DMS114 treated with DMSO at 0.1 percent for 48 hours (cell line): ENCODE data around the gene ENKUR.
"Not testable (repeated sequence)": the region's sequence is repeated elsewhere in the genome, so short reads cannot be mapped to it uniquely, and the experiment has no call there.

ENCODE experiments used
- DNase-seq: peaks from one replicate; lab custom pipeline; 2025; ENCODE audit not compliant: unreplicated experiment; lab: John Stamatoyannopoulos, UW

The ENKUR gene

DNA sequence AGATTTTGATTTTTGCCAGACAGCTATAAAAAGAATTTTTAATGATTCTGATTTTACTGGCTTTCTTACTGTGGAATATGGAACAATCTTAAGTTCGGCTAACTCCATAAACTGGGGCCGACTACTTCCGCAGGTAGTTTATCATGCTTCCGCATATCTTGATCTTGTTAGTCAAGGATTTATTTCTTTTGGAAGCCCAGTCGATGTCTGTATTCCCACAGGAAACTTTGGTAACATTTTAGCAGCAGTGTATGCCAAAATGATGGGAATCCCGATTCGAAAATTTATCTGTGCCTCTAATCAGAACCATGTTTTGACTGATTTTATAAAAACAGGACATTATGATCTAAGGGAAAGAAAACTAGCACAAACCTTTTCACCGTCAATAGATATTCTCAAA, 8.6 kb upstream of the ENKUR start:
- DNase-seq, result no peak

DNA sequence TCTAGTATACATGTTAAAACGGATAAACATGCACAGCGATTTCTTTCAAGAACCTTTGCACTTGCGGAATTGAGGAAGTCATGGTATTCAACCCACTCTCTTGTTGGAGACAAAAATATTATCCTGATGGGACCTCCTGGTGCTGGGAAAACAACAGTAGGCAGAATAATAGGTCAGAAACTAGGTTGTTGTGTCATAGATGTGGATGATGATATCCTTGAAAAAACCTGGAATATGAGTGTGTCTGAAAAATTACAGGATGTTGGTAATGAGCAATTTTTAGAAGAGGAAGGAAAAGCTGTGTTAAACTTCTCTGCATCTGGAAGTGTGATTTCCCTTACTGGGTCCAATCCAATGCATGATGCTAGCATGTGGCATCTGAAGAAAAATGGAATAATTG, 7.3 kb upstream of the ENKUR start:
- DNase-seq, result no peak

DNA sequence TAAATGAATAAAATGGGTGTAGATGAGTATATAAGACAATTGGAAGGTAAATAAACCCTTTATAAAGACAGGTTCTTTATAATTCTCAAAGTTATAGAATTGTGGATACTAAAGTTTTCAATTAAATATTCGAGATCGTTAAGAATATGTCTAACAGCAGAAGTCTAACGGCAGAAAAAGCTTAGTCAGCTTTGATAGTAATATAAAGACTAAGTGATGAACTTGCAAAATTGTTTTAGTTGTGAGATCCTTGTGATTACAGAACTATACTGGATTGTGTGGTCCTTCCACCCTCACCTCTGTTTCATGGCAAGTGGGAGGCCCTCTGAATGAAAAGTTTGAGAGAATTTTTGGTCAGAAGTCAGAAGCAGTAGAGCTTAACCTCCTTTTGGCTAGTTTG, 2.7 kb upstream of the ENKUR start:
- no peak for DNase-seq

DNA sequence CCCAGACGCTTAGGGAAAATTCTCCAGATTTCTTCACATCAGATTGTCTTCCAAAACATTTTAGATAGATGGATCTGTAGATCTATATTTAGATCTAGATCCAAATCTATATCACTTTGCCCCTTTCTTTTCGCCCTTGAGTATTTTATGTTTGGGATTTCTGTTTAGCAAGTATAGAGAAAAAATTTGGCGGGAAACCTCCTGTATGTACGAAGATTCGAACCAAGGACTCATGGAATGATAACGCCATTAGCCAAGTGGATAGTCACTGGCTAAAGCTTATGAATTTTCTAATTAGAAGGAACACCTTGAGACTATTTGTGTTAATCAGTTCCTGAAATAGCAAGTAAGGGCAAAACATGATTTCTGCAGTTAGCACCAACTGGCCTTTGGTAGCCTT, 1.7 kb upstream of the ENKUR start:
- no peak for DNase-seq

DNA sequence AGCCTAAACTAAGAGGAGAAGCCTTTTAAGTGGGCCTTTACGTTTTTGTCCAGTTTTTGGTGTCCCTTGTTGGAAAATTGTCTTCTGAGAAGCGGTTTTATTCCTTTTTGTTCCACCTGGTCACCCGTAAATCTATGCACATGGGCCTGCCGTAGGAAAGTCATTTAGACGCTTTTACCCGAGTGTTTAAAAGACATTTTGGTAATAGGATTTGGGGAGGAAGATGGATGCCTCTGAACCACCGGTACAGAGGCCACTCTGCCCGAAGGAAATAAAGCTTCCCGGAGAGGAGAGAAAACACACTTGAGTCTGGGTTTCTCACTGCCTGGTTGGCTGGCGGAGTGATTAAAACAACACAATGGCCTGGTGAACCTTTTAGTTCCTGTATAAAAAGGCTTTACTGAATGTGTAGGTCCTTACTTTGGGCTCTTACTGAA, 1.2 kb upstream of the ENKUR start:
- peak; percentile 78 for DNase-seq

DNA sequence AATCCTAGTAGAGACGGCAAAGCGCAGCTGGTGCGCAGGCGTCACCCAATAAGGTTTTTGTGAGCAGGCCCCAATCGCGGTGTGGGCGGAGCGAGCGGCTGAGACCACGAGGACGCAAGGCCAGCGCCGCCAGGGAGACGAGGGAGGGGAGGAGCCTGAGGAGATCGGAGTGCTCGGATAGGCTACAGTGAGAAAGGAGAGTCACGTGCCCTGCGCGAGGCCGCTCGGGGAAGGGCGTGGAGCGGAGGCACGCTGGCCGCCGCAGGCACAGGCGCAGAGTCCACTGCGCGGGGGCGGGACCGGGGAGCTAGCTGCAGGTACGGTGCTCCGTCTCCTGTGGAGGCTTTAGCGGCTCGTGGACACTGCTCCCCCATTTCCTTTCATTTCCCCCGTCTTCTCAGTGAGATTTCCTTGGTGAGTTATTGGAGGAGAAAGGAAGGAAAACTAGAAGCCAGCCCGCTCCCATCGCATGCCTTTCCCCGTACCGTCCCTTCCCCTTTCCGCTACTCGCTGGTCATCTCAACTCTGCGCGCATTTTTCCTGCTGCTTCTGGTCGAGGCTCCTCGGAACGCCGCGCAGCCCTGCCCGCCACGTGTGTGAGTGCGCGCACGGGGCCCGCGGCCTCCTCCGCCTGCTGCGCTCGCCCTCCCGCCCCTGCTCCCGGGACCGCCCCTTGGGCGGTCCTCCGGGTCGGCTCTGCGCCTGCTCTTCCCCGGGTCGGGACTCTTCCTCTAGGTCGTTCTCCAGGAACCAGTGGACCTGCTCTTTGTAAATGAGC, 607 bp upstream of the ENKUR start, which contains the start of gene THNSL1:
Gene THNSL1 (plus strand): TSS at position 237 of the 778 bp plus-strand sequence. CDS start 6,612 bp downstream, outside the sequence.
- peak; percentile 99 for DNase-seq

DNA sequence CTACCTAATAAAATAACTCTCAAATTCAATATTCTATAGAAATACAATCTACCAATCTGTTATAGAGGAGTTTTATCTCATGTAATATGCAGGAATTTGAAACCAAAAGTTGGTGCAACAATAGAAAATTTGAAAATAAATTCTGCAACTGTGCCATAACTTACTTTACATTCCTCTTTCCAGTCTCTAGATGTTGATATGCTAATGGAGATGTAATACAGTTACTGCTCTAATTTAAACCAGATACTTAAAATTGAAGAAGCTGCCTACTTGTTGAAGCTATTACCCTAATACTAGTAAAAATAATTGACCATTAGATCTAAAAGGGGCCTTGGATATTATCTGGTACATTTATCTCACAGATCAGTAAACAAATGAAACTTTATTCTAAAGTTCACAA, 1.4 kb downstream of the ENKUR start:
- no peak for DNase-seq

DNA sequence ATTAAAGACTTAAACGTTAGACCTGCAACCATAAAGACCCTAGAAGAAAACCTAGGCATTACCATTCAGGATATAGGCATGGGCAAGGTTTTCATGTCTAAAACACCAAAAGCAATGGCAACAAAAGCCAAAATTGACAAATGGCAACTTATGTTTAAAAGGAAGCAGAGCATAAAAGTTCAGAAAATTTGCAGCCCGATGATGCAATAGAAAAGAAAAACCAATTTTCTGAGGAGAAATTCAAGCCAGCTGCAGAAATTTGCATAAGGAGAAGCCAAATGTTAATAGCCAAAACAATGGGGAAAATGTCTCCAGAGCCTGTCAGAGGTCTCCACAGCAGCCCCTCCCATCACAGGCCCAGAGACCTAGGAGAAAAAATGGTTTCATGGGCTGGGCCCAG, 4.4 kb downstream of the ENKUR start:
- not testable (repeated sequence) for DNase-seq

DNA sequence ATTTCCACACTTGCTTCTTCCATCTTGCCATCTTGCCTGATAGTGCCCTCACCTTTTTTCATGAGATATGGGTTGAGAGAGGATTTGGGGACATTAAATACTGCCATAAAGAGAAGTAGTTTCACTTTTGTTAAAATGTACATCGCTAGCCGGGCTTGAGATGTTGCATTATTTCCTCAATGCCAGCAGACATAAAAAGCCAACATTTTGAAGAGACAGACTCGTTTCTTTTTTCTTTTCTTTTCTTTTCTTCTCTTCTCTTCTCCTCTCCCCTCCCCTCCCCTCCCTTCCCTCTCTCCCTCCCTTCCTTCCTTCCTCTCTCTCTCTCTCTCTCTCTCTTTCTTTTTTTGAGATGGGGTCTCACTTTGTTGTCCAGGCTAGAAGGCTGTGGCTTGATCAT, 17.9 kb downstream of the ENKUR start:
- DNase-seq, result no peak

DNA sequence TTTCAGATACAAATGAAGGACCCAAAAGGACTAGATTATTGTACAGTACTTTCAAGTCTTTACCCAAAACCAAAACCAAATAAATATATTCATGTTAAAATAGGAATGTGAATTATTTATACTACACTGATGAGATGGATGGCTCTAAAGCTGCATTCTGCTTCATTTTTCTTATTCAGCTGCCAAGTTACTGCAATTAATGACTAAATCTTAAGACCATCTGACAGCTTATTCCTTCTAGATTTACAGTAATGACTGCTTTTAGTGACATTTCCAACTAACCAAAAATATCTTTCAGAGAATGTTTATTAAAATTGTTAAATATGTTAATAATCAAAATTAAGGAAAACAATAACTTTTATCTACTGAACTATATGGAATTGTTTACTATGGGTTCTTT, 20.9 kb downstream of the ENKUR start:
- DNase-seq, result no peak

DNA sequence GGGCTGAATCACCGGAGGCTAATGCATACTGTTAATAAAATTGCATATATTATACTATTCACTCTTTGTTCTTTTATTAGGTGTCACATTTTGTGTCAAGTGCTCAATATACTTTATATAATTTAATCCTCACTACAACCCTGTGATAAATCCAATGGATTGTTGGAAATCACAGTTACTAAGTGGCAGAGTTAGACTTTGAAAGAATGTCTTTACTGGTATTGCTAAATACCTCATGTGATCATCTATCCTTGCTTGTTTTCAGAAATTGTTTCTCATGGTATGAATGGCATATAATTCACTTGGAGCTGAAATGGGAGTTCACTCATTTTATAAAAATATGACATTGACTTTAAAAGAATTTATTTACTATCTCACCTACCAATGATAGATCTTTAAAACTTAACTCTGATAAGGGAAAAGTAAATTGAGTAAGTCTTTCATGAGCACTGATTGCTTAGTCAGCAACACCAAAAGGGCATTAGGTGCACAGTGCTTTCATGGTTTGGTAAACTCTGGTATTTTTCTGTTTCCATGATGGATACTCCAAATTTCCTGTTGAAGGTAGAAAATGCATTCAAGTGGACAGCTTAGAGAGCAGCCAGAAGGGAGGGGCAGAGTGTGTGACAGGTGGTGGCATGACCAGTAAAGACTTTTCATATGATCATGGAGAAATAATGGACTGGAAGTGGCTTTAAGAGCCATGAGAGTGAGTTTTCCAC, 22.6 kb downstream of the ENKUR start:
- DNase-seq, result no peak

DNA sequence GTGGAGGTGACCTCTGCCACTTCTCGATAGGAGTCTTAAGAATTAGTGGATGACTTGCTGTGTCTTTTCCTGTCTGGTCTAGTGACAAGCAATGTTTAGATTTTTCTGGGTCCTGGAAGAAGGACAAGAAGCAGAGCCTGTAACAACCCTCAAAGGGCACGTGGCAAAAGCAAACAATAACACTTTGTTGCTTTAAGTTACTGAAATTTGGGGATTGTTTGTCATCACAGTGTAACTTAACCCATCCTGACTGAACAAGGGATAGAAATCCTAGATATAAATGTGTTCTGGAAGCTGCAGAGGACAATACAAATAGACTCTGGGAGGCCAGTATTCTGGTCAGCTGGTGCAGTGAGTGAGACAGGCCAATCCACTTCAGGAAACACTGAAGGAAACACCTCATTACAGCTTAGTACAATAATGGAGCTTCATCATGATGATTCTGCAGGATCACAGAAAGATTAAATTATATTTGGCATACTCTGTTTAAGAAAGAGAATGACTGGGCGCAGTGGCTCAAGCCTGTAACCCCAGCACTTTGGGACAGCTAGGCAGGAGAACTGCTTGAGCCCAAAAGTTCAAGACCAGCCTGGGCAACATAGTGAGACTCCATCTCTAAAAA, 23.3 kb downstream of the ENKUR start:
- no peak for DNase-seq

DNA sequence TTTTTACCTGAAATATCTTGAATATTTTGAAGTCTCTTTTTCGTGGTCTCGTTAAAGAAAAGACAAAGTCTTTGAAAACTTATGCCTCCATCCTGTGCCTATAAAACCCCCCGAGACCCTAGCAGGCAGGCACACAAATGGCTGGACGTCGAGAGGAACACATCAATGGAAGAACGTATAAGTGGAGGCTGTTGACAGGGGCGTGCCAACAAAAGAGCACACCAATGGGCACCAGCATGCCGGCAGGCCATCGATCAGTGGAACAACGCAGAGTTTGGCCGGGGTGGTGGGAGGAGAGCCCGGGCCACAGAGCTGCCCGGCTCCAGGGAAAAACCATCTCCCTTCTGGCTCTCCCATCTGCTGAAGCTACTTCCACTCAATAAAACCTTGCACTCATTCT, 24.7 kb downstream of the ENKUR start:
- no peak for DNase-seq

DNA sequence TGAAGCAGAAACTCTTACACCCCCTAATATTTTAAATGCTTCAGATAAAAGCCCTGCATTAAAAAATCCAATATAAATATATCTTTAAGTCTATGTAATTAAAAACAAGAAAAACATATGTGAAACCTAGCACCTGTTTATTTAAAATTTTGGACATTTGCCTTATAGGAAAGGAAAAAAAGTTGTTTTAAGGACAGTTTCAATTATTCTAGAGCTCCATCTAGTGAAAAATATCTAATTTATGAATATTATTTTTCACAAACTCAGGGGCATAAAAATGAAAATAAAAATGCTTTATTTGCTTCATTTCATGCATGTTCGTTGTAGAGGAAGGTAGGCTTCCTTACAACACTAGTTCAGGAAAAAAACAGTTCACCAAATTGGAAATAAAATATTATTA, 26.1 kb downstream of the ENKUR start:
- no peak for DNase-seq

DNA sequence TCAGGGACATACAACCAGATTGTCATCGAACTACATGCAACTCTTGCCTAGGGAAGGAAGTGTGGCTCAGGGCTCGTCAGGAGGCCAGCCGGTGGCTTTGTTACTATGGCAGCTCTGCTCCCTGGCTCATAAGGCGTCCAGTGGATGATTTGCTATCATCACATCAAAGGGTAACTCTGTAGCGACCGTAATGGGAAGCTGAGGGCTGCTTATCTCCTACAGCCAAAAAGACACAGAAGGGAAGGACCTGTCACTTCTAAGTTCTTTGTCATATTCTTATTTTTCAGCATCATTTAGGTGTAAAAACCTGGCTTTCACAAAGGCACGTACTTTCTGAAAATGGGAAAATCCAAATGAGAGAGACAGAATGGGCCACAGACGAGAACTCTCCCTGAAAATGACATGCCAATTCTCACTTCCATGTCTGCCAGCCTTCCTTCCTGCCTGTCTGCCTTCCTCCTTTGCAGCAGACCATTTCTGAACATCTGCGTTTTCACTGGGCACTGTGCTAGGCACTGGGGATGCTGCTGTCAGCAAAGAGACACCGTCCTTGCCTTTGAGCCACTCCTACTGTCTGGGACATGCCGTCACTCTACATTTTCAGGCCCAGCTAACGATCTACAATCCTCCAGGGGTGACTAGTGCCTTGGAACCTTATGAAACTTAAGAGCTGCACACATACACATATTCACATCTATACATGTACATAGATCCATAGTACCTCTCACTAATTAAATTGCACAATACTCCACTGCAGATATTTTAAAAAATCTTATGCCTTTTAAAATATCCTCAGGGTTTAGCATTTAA, 26.9 kb downstream of the ENKUR start:
- no peak for DNase-seq

DNA sequence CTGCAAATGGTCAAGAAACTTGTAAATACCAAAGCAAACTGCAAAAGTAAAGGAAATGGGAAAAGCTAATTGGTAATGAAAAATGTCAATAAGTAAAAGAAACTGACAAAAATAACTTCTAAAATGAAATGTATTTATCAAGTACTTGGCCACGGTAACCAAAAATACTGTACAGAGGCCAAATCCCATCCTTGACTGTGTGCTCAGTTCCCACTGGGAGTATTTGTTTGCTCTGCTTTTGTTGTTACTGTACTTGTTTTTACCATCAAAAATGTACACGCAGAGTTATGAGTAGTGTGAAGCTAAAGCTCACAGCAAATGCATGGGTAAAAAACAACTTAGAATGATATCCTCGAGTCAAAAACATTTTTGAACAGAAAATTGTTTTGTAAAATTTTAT, 31.1 kb downstream of the ENKUR start:
- DNase-seq, result no peak

DNA sequence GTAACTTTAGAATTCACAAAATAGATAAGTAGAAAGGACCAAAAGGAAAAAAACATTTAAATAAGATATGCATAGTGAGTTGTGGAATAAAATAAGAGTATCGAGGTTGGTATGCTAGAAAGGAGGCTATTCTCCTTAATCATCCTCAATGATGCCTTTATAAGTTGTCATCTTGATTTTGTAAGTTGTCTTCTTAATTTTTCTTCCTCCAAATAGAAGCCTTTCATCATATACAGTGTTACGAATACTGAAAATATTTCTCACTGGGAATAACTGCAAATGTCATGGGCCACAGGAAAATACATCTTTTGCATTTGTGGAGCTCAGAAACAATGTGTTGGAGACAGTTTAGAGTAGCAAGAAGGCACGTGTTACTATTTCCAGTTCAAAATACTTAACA, 32.0 kb downstream of the ENKUR start:
- no peak for DNase-seq

DNA sequence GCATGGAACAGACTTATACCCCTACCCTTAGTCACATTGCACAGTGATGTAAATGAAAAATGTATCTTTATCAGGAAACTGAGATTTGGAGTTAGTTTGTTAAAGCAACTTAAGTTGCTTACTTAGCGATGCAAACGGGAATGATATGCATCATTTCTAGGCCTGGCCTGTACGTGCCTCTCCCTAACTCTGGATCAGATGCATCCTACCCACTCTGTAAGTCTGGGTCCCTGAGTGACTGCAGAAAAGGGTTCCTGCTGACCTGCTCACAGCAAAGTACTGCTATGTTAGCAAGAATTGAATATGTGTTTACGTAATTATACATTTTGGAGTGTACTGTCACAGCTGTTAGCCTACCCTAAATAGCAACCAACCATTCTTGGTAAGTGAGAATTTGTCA, 32.8 kb downstream of the ENKUR start:
- DNase-seq, result no peak

DNA sequence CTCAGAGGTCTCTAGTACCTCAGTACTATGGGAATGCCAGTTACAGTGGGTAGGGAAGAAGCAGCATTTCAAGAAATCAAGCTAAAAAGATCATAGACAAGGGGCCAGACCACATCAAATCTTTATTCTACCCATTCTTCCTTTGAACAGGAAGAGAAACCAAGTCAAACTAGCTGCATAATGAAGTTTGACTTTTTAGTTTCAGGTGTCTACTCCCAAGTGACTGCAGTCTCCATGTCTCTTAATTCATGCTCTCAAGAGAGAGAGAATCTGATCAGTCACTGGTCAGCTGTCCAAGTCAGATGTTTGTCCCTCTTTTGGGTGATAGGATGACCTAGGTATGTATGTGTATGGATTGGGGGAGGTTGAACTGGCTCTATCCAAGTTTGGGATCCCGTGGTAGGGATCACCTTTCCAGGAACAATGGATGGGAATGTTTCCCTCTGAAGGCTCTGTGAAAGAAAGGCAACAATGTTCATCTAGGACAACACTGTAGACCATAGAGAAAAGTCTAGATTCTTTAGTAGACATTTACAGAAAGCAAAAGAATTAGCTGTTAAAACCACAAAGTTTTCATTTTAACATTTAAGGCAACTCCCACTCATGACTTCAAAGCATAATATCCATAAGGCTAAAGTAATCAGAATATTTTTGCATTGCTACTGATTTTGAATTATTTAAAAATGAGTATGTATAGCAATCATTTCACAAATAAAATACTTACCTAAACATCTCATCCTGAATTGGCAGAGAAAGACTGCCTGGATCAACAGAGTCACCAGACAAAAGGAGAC, 33.4 kb downstream of the ENKUR start:
- DNase-seq, result no peak

DNA sequence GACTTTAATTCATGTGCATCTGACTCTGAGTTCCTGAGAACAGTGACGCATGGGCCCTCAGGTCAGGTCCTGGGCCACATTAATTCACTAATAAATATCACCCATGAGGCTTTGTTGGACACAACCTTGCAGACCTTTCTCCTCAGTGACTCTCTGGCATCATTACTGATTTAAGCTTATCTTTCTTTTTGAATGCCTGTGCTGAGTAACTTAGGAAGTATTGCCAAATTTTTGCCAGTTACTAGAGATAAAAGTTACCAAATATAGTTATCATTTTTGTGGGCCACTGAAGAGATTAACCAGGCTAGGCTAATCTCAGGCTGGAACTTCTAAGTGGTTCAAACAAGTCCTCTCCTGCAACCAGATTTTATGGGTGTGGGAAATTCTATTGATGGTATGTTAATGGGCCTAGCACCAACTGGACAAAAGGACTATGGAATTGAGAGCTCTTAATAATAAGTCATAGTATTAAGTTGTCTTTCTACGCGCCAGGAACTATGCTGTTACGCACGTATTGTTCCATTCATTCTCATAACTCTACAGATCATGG, 34.7 kb downstream of the ENKUR start:
- DNase-seq, result no peak
